Thyroid gland (tissue), 4 donors: ENCODE data around the gene EN2. TPM values are rescaled to one million over a fixed set of nuclear protein-coding genes. Genes with fewer than 3 reads are reported as not detected.

ENCODE experiments used
- DNase-seq, 2 donors: peaks; one replicate each; pipeline ENCODE4 v3.0.0-alpha.2; 2019
- H3K27ac ChIP-seq, 3 donors: fragments of 200-600 bp; sonication (generic); 1 replicate in 2 of 3; 2 replicates in 1 of 3; pipeline ENCODE4 v1.5.1; 2016 to 2019; ENCODE audit warnings: mild to moderate bottlenecking in 1 of 3, moderate library complexity in 1 of 3
- H3K27me3 ChIP-seq: fragments of 200-600 bp; sonication (generic); one replicate; pipeline ENCODE4 v1.5.1; 2019
- H3K36me3 ChIP-seq, 2 donors: fragments of 200-600 bp; sonication (generic); one replicate each; pipeline ENCODE4 v1.5.1; 2016 to 2019
- H3K4me1 ChIP-seq, 2 donors: fragments of 200-600 bp; sonication (generic); one replicate each; pipeline ENCODE4 v1.5.1; 2017 to 2019
- H3K4me3 ChIP-seq, 3 donors: fragments of 200-600 bp; sonication (generic); replicated peaks in 1 of 3; 1 replicate in 2 of 3; 2 replicates in 1 of 3; pipeline ENCODE4 v1.5.1; 2016; ENCODE audit warnings: mild to moderate bottlenecking in 1 of 3
- H3K9me3 ChIP-seq: fragments of 200-600 bp; sonication (generic); one replicate; pipeline ENCODE4 v1.5.1; 2017
- POLR2A ChIP-seq, 2 donors: fragments of 450-650 bp; IDR thresholded peaks; one replicate each; pipeline ENCODE4 v1.6.1; 2017; ENCODE audit warnings: antibody characterized with exemption in 2 of 2, mild to moderate bottlenecking in 2 of 2, moderate library complexity in 1 of 2
- WGBS, 2 donors: methylation state at CpG; one replicate each; pipeline ENCODE4 v1.1.5; 2017; 5-methylcytosine and 5-hydroxymethylcytosine counted together
- intact Hi-C: fragments of 100-400 bp; cut with DNase I; formaldehyde crosslinking; loops from one replicate; pipeline ENCODE4 v1.15.1; 2023
- total RNA-seq, 4 donors: library from RNA; depleted of rRNA; stranded (reverse); fragments of >200 nt; gene quantifications; one replicate each; pipeline ENCODE4 v1.2.3, GENCODE V29; 2016
- TF ChIP-seq, protein P1 (sequence below), 6 experiments: fragments of 200-600 bp in 3 of 6; fragments of 450-650 bp in 3 of 6; sonication (generic) in 3 of 6; IDR thresholded peaks; one replicate each; pipeline ENCODE4 v1.5.1; 2016 to 2019; ENCODE audit warnings: antibody characterized with exemption in 6 of 6, mild to moderate bottlenecking in 2 of 6, inconsistent platforms in 1 of 6, moderate library complexity in 1 of 6

Gene EN2
- total RNA-seq, 4 donors from 2014 or later, result 0.22 to 0.29 (median 0.27) TPM; not detected in 1

DNA sequence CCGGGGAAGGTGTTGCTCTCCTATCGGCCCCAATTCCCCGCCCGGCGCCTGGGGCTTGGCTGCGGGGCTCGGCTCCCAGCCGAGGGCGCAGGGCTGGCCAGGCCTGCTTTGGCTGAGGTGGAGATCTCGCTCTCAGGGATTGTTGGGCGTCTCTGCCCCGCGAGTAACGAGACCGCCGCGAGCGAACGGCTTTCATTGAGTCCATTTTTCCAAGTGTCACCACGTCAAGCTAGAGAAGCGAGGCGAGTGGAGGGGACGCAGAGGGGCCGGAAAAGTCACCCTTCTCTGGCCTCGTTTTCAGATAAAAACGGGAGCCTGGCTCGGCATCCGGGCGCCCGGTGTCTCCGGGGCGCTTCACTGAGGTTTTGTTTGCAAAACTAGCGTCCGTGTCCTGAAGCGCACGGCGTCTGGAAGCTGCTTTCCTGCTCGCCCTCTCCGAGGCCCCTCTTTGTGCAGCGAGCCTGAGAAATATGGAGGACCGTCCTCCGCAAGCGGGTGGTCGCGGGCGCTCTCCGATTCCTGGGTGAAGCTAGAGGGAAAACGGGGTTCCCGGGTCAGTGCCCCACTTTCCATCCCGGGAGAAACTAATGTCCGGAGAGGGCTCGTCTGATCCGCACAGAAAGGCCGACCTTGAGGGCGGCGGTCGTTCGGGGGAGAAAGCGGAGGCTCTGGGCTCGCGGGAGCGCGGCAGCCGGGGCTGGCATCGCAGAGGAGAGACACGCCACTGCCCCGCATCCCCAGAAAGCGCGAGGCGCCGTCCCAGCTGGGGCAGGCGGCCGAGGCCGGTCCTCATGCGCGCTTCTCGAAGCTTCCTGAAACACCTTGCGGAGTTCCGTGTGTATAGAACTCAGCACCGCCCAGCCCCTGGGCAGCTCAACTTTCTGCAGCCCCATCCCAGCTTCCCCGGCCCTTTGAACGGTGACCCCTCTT is 3.5 kb upstream of the EN2 start:
- intact Hi-C loops, result no loop called here
- no peak for DNase-seq
- H3K36me3 ChIP-seq, result no peaks in the 10 kb centered on the region
- peaks cover 26 to 50% of the 10 kb centered on the region in 2 donors for H3K4me1 ChIP-seq
- WGBS, 2 donors, result 4% methylated on average over 41 to 55 of the region's 82 CpGs
- TF ChIP-seq, protein P1, sequence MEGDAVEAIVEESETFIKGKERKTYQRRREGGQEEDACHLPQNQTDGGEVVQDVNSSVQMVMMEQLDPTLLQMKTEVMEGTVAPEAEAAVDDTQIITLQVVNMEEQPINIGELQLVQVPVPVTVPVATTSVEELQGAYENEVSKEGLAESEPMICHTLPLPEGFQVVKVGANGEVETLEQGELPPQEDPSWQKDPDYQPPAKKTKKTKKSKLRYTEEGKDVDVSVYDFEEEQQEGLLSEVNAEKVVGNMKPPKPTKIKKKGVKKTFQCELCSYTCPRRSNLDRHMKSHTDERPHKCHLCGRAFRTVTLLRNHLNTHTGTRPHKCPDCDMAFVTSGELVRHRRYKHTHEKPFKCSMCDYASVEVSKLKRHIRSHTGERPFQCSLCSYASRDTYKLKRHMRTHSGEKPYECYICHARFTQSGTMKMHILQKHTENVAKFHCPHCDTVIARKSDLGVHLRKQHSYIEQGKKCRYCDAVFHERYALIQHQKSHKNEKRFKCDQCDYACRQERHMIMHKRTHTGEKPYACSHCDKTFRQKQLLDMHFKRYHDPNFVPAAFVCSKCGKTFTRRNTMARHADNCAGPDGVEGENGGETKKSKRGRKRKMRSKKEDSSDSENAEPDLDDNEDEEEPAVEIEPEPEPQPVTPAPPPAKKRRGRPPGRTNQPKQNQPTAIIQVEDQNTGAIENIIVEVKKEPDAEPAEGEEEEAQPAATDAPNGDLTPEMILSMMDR (IDR thresholded peaks at IDR 0.05), result no peak
- no peak for TF ChIP-seq POLR2A (IDR thresholded peaks at IDR 0.05)
- no peaks in the 10 kb centered on the region for H3K9me3 ChIP-seq
- peaks cover 74% of the 10 kb centered on the region for H3K27me3 ChIP-seq
- H3K4me3 ChIP-seq, result no peak overlapping the region
- H3K27ac ChIP-seq, result no peak overlapping the region

DNA sequence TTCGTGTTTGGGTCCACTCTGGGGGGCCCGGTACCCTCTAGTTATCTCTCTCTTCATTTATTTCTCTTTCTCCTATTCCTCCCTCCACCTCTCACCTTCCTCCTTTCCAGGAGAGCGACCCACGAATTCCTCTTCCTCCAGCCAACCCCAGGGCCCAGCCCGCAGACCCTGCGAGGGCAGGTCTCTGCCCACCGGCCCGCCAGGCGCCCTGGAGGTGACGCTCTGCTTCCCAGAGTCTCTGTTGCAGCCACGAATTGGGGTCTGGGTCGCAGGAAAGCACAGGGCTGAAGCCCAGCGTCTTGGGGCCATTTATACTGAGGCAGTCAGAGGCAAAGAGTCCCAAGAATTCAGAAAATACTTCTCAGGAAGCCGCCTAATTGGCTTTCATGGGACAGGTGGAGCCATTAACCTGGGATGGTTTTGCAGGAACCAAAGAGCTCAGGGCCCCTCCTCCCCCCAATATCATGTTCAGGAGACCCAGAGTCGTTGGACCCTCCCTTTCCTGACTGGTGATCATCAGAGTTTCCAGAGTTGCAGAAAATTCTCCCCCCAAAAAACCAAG is 2.7 kb upstream of the EN2 start:
- Histone ChIP-seq H3K27ac (no peak overlapping the region), H3K4me3 (no peak overlapping the region), H3K9me3 (no peaks in the 10 kb centered on the region), H3K4me1 (peaks cover 27 to 46% of the 10 kb centered on the region in 2 donors), H3K36me3 (no peaks in the 10 kb centered on the region), H3K27me3 (peaks cover 74% of the 10 kb centered on the region)
- intact Hi-C loops, result no loop called here
- DNase-seq, result no peak
- WGBS, 2 donors, result 4% methylated on average over 15 of the region's 15 CpGs
- TF ChIP-seq, protein P1 (IDR thresholded peaks at IDR 0.05), result no peak
- no peak for TF ChIP-seq POLR2A (IDR thresholded peaks at IDR 0.05)

DNA sequence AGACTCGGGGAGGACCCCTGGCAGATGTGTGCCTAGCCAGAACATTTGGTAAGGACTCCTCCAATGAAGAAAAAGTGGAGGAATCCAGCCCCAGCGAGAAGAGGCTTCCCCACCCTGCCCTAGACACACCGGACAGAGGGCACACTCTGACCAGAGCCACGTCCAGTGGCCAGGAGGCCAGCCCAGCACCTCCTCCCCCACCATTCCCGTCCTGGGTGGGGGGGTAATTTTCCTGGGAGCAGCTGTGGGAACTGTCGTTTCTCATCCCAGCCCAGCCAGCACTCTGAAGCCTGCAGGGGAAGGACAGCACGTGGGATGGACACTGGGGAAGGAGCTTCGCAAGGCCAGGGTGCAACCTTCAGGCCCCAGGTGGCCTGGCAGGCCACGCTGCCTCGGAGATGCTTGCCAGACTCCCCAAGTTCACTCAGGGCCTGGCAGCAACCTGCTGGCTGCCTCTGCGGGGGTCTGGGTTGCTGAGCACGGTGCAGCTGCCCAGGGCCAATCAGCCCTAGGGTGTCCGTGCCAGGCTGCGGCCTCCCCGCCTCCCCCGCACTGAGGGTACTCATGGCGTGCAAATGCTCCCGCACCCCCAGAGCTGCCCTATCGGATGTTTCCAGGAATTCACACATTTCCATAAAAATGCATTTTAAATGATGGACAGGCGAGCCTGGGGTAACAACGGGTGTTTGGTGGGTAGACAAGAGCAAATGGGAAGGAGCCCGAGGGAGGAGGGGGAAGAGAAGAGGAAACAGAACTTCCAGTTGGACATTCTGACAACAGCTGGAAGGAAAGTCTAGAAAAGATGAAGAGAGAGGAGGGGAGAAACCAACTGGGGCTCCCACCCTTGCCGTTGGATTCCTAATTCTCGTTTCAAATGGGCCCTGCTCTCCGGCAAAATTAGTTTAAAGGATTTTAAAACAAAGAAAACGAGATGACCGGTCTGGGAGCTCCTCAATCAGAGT is 1.9 kb upstream of the EN2 start:
- no peaks in the 10 kb centered on the region for H3K9me3 ChIP-seq
- H3K27me3 ChIP-seq, result peaks cover 74% of the 10 kb centered on the region
- TF ChIP-seq, protein P1 (IDR thresholded peaks at IDR 0.05), result no peak
- TF ChIP-seq POLR2A (IDR thresholded peaks at IDR 0.05), result no peak
- H3K4me1 ChIP-seq, result peaks cover 27 to 46% of the 10 kb centered on the region in 2 donors
- WGBS, 2 donors, result 6 to 7% methylated on average over 15 to 20 of the region's 27 CpGs
- H3K27ac ChIP-seq, result no peak overlapping the region
- intact Hi-C loops, result no loop called here
- H3K4me3 ChIP-seq, result no peak overlapping the region
- no peak for DNase-seq
- no peaks in the 10 kb centered on the region for H3K36me3 ChIP-seq

DNA sequence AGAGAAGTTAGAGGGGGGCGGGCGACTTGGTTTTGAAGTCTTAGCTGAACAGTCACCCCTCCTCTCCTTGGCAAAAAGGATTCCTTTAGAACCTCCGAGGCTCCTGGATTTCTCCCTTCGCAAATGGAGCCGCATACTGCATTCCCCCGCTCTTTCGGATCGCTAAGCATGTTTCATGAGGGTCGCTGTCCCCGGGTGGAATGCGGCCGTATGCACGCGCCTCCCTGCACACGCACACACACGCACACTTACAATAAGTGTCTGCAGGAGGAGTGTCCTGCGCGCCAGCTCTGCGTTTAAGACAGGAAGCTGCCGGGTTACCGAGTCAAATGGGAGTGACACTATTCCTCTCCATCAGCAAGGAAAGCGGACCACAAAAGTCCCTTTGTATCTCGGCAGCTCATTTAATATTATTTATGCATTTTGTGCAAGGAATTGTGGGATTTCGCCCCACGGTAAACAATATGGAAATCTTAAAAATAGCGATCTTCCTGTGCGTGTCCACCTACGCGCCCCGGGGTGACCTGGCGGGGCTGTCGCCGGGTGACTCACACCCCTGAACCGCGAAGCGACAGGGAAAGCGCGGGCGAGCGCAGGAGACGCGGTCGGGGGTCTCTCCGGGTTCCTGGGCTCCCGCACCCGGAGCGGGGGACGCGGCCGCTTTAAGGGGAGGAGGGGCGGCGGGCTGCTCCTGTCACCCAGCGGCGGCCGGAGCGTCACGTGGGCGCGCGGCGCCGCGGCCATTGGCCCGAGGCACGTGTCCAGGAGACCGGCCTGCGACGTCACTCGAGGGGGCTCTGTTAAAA is 988 bp upstream of the EN2 start:
- intact Hi-C loops, result no loop called here
- WGBS, 2 donors, result 2 to 7% methylated on average over 36 to 41 of the region's 69 CpGs
- Histone ChIP-seq H3K9me3 (no peaks in the 10 kb centered on the region), H3K4me3 (peak overlapping the region in 2 of 3 donors; percentile 22 to 55), H3K4me1 (peaks cover 27 to 46% of the 10 kb centered on the region in 2 donors), H3K27me3 (peaks cover 74% of the 10 kb centered on the region), H3K27ac (no peak overlapping the region), H3K36me3 (no peaks in the 10 kb centered on the region)
- peak; percentile 70 for DNase-seq
- no peak for TF ChIP-seq POLR2A (IDR thresholded peaks at IDR 0.05)
- TF ChIP-seq, protein P1 (IDR thresholded peaks at IDR 0.05), result no peak
